Tibial artery (tissue), 4 donors: ENCODE data around the gene RAB31.

ENCODE experiments used
- DNase-seq, 2 donors: peaks; one replicate each; pipeline ENCODE4 v3.0.0-alpha.2; 2019
- H3K27ac ChIP-seq, 2 donors: fragments of 200-600 bp; sonication (generic) in 1 of 2; 1 replicate in 1 of 2; 2 replicates in 1 of 2; pipeline ENCODE4 v1.5.1; 2018 to 2019; ENCODE audit warnings: mild to moderate bottlenecking in 1 of 2
- H3K27me3 ChIP-seq, 2 donors: fragments of 200-600 bp; sonication (generic) in 1 of 2; one replicate each; pipeline versions ENCODE4 v1.5.1 to v1.6.0; 2016 to 2019
- H3K36me3 ChIP-seq, 3 donors: fragments of 200-600 bp; sonication (generic) in 2 of 3; one replicate each; pipeline ENCODE4 v1.5.1; 2016 to 2019; ENCODE audit warnings: mild to moderate bottlenecking in 2 of 3
- H3K4me1 ChIP-seq, 4 donors: fragments of 200-600 bp; sonication (generic) in 2 of 4; 1 replicate in 3 of 4; 2 replicates in 1 of 4; pipeline ENCODE4 v1.5.1; 2016 to 2019
- H3K4me3 ChIP-seq, 2 donors: fragments of 200-600 bp; sonication (generic) in 1 of 2; 1 replicate in 1 of 2; 2 replicates in 1 of 2; pipeline ENCODE4 v1.5.1; 2018 to 2019; ENCODE audit warnings: mild to moderate bottlenecking in 2 of 2
- H3K9me3 ChIP-seq, 3 donors: fragments of 200-600 bp; sonication (generic) in 1 of 3; one replicate each; pipeline ENCODE4 v1.5.1; 2016 to 2019
- intact Hi-C: fragments of 100-400 bp; cut with DNase I; formaldehyde crosslinking; loops from one replicate; pipeline ENCODE4 v1.15.0; 2023; ENCODE audit warnings: low total_unique reads
- TF ChIP-seq, protein P1 (sequence below), 2 experiments: fragments of 200-600 bp in 1 of 2; fragments of 450-650 bp in 1 of 2; IDR thresholded peaks; one replicate each; pipeline ENCODE4 v1.5.1; 2017 to 2019; ENCODE audit warnings: antibody characterized with exemption in 2 of 2, mild to moderate bottlenecking in 1 of 2, moderate library complexity in 1 of 2

The RAB31 gene

DNA sequence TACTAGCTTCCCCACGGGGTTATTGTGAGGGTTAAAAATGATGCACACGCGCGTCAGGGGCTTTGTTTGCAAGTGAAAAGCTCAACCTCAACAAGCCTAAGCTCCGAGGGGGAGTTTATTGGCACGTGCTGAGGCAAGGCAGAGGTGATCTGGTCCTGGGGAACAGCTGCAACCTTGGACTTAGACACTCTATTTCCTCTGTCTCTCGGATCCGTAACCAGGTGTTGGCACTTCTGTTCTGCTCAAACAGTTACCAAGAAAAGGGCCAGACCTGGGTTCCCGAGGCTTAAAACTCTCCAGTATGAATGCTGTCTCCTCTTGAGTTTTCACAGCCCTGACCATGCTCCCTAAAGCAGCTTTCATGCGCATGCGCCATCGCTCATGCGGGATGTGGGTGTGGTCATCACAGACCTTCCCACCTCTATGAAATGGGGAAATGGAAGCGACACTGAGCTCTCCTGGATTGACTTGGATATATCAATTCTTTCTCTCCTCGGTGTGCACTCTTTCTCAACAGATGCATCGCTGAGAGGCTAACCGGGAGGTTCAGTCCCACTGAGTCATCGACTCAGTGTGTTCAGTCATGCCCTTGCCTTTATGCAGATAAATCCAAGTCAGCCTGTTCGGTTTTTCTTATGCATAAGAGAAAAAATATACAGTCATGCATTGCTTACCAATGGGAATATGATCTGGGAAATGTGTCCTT, 19.9 kb upstream of the RAB31 start:
- no peaks in the 10 kb centered on the region for H3K27me3 ChIP-seq
- intact Hi-C loops, result loop anchor here (10.0 kb wide), 1 partner anchor 113 kb away; no protein-coding TSS in a partner anchor
- H3K27ac ChIP-seq, result no peak overlapping the region
- DNase-seq, result no peak
- TF ChIP-seq, protein P1, sequence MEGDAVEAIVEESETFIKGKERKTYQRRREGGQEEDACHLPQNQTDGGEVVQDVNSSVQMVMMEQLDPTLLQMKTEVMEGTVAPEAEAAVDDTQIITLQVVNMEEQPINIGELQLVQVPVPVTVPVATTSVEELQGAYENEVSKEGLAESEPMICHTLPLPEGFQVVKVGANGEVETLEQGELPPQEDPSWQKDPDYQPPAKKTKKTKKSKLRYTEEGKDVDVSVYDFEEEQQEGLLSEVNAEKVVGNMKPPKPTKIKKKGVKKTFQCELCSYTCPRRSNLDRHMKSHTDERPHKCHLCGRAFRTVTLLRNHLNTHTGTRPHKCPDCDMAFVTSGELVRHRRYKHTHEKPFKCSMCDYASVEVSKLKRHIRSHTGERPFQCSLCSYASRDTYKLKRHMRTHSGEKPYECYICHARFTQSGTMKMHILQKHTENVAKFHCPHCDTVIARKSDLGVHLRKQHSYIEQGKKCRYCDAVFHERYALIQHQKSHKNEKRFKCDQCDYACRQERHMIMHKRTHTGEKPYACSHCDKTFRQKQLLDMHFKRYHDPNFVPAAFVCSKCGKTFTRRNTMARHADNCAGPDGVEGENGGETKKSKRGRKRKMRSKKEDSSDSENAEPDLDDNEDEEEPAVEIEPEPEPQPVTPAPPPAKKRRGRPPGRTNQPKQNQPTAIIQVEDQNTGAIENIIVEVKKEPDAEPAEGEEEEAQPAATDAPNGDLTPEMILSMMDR (IDR thresholded peaks at IDR 0.05), result no peak
- H3K4me1 ChIP-seq, result peaks cover 0 to 26% (median 16%) of the 10 kb centered on the region in 4 donors
- H3K36me3 ChIP-seq, result no peaks in the 10 kb centered on the region
- H3K4me3 ChIP-seq, result no peak overlapping the region
- H3K9me3 ChIP-seq, result no peaks in the 10 kb centered on the region

DNA sequence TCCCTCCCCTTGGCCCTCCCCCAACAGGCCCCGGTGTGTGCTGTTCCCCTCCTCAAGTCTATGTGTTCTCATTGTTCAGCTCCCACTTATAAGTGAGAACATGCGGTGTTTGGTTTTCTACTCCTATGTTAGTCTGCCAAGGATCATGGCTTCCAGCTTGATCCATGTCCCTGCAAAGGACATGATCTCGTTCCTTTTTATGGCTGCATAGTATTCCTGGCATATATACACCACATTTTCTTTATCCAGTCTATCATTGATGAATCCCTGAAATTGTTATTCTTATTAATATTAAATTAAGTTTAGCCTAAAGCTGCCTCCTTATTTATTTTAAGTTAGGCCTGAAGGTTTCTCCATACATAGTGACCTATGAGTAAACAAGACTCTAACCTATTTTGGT, 18.8 kb upstream of the RAB31 start:
- intact Hi-C loops, result loop anchor here (10.0 kb wide), 1 partner anchor 114 kb away; no protein-coding TSS in a partner anchor
- no peak for DNase-seq
- peaks cover 0 to 17% (median 12%) of the 10 kb centered on the region in 4 donors for H3K4me1 ChIP-seq
- H3K36me3 ChIP-seq, result no peaks in the 10 kb centered on the region
- no peaks in the 10 kb centered on the region for H3K27me3 ChIP-seq
- no peaks in the 10 kb centered on the region for H3K9me3 ChIP-seq
- no peak overlapping the region for H3K4me3 ChIP-seq
- TF ChIP-seq, protein P1 (IDR thresholded peaks at IDR 0.05), result no peak
- no peak overlapping the region for H3K27ac ChIP-seq

DNA sequence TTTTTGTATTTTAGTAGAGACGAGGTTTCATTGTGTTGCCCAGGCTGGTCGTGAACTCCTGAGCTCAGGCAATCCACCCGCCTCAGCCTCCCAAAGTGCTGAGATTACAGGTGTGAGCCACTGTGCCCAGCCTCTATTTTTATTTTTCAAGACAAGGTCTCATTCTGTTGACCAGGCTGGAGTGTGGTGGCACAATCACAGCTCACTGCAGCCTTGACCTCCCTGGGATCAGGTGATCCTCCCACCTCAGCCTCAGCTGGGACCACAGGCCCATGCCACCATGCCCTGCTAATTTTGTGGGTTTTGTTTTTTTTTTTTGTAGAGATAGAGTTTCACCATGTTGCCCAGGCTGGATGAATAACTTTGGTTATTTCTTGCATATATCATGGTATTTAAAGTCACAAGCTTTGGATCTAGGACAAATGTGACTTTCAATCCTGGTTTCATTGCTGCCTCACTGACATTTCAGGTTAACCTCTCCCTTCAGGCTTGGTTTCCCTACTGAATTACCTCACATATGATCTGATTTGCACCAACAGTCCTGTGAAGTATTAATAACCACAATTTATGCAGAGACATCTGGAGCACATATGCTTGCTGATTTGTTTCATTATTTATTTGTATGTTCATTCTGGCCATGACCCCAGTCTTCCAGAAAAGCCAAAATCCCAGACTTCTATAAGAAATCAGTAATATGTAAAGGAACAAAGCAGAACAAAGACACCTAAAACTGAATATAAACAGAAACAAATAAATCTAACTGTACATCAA, 17.5 kb upstream of the RAB31 start:
- DNase-seq, result no peak
- Histone ChIP-seq H3K27ac (no peak overlapping the region), H3K4me1 (peaks cover 0 to 4% (median 2%) of the 10 kb centered on the region in 4 donors), H3K36me3 (no peaks in the 10 kb centered on the region), H3K4me3 (no peak overlapping the region), H3K27me3 (no peaks in the 10 kb centered on the region), H3K9me3 (no peaks in the 10 kb centered on the region)
- intact Hi-C loops, result no loop called here
- TF ChIP-seq, protein P1 (IDR thresholded peaks at IDR 0.05), result no peak

DNA sequence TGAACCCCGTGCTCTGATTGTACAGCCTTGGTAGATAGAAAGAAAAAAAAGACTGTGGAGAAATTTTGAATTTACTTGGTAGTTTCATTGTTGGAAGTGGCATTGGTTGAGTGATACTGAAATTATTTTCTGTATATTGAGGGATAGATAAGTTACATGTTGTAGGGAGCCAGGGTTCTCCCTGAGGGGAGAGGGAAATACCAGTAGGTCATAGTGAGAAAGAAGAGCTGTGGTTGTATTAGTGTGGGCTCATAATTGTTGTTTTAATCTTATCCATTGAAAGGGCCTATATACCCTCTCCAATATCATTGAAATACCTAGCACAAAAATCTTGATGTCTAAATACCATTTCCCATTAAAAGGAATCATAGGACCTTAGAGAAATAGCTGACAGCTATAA, 16.9 kb upstream of the RAB31 start:
- H3K36me3 ChIP-seq, result no peaks in the 10 kb centered on the region
- no peaks in the 10 kb centered on the region for H3K4me1 ChIP-seq
- intact Hi-C loops, result no loop called here
- TF ChIP-seq, protein P1 (IDR thresholded peaks at IDR 0.05), result no peak
- no peak overlapping the region for H3K4me3 ChIP-seq
- no peaks in the 10 kb centered on the region for H3K27me3 ChIP-seq
- H3K9me3 ChIP-seq, result no peaks in the 10 kb centered on the region
- DNase-seq, result no peak
- no peak overlapping the region for H3K27ac ChIP-seq

DNA sequence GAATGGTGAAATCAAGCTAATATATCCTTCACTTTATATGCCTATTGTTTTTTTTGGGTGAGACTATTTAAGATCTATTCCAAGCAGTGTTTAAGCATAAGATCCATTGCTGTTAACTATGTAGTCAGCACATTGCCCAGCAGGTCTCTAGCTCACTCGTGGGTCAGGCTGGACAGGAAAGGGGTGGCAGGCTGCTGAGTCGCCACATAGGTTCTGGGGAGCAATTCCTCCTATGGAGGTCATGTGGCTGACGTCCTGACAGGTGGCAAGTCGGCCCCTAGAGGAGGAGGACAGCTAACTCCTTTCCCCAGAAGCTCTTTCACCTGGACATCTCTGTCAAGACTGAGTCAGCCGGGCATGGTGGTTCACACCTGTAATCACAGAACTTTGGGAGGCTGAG, 13.9 kb upstream of the RAB31 start:
- Histone ChIP-seq H3K27ac (no peak overlapping the region), H3K4me1 (no peaks in the 10 kb centered on the region), H3K27me3 (no peaks in the 10 kb centered on the region), H3K4me3 (no peak overlapping the region), H3K9me3 (no peaks in the 10 kb centered on the region), H3K36me3 (no peaks in the 10 kb centered on the region)
- no peak for DNase-seq
- TF ChIP-seq, protein P1 (IDR thresholded peaks at IDR 0.05), result no peak
- intact Hi-C loops, result no loop called here
